Measurements from ENCODE around the gene CLEC16A. TPM values are rescaled to one million over a fixed set of nuclear protein-coding genes. Genes with fewer than 3 reads are reported as not detected.

Gene CLEC16A
- total RNA-seq, 1 donor from 2014 or later: 58.1 TPM

DNA sequence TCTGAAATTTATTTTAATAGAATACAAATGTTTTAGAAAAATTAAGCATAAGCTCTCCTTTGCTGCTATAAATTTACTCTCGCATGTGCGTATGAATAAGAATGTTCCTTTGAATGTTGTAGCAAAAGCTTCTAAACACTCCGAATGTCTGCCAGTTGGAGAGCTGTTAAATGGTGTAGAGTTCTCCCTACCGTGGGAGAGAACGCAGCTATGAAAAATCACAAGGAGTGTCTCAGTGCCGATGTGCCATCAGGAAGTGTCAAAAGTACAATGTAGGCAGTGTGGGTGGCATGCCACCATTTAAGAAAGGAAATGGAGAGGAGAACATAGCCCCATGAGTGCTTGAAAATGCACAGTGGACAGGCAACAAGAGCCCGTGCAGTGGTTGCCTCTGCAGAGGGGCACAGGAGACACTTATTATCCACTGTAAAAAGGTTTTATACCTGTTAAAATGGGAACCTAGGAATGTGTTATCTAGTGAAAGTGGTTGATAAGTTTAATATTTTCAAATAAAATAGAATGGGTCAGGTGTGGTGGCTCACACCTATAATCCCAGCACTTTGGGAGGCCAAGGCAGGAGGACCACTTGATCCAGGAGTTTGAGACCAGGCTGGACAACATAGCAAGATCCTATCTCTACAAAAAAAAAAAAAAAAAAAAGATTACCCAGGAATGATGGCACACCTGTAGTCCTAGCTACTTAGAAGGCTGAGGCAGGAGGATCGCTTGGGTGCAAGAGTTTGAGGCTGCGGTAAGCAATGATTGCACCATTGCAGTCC is 167.7 kb downstream of the CLEC16A start:
- H3K27ac Mint-ChIP-seq (ENCODE audit: unreplicated experiment): no peak overlapping the region
- no peak for DNase-seq (ENCODE audit: low spot score)
- H3K36me3 Mint-ChIP-seq (ENCODE audit: low read depth, unreplicated experiment): peaks cover 8% of the 10 kb centered on the region
- peaks cover 2% of the 10 kb centered on the region for H3K27me3 Mint-ChIP-seq (ENCODE audit: unreplicated experiment)
- TF ChIP-seq, protein P1, sequence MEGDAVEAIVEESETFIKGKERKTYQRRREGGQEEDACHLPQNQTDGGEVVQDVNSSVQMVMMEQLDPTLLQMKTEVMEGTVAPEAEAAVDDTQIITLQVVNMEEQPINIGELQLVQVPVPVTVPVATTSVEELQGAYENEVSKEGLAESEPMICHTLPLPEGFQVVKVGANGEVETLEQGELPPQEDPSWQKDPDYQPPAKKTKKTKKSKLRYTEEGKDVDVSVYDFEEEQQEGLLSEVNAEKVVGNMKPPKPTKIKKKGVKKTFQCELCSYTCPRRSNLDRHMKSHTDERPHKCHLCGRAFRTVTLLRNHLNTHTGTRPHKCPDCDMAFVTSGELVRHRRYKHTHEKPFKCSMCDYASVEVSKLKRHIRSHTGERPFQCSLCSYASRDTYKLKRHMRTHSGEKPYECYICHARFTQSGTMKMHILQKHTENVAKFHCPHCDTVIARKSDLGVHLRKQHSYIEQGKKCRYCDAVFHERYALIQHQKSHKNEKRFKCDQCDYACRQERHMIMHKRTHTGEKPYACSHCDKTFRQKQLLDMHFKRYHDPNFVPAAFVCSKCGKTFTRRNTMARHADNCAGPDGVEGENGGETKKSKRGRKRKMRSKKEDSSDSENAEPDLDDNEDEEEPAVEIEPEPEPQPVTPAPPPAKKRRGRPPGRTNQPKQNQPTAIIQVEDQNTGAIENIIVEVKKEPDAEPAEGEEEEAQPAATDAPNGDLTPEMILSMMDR (IDR thresholded peaks at IDR 0.05; ENCODE audit: unreplicated experiment): no peak
- H3K4me3 Mint-ChIP-seq (ENCODE audit: unreplicated experiment): no peak overlapping the region
- no peaks in the 10 kb centered on the region for H3K9me3 Mint-ChIP-seq (ENCODE audit: unreplicated experiment)
- peaks cover 13% of the 10 kb centered on the region for H3K4me1 Mint-ChIP-seq (ENCODE audit: unreplicated experiment)

DNA sequence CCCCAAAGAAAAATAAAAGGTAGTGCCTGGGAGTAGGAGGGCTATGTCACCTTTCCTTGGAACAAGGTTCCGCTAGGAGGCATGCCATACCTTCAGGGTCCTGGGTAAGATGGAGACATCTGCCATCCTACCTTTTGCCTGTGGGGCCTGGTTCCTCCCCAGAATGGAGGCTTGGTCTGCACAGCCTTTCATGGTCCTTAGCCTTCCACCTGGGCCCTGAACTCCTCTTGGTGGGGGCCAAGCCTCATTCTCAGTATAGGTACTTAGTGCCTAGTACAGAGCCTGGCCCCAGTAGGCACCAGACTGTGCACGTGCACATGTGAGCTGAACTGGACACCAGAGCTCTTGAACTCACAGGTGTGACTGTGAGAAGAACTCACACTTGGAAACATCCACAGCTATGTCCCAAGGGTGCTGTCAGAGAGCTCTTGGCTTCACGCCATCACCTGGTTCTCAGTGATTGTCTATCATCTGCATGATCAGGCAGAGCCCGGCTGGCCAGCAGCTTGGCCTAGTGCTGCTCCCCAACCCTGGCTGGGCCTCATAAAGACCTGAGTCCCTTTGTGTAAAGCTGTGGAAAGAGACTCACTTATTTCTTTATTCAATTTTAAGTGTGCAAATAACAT is 168.5 kb downstream of the CLEC16A start:
- Mint-ChIP-seq H3K36me3 (ENCODE audit: low read depth, unreplicated experiment) (peaks cover 8% of the 10 kb centered on the region), H3K27ac (ENCODE audit: unreplicated experiment) (no peak overlapping the region), H3K9me3 (ENCODE audit: unreplicated experiment) (no peaks in the 10 kb centered on the region), H3K4me3 (ENCODE audit: unreplicated experiment) (no peak overlapping the region), H3K27me3 (ENCODE audit: unreplicated experiment) (peaks cover 2% of the 10 kb centered on the region), H3K4me1 (ENCODE audit: unreplicated experiment) (peaks cover 13% of the 10 kb centered on the region)
- no peak for DNase-seq (ENCODE audit: low spot score)
- TF ChIP-seq, protein P1 (IDR thresholded peaks at IDR 0.05; ENCODE audit: unreplicated experiment): no peak

DNA sequence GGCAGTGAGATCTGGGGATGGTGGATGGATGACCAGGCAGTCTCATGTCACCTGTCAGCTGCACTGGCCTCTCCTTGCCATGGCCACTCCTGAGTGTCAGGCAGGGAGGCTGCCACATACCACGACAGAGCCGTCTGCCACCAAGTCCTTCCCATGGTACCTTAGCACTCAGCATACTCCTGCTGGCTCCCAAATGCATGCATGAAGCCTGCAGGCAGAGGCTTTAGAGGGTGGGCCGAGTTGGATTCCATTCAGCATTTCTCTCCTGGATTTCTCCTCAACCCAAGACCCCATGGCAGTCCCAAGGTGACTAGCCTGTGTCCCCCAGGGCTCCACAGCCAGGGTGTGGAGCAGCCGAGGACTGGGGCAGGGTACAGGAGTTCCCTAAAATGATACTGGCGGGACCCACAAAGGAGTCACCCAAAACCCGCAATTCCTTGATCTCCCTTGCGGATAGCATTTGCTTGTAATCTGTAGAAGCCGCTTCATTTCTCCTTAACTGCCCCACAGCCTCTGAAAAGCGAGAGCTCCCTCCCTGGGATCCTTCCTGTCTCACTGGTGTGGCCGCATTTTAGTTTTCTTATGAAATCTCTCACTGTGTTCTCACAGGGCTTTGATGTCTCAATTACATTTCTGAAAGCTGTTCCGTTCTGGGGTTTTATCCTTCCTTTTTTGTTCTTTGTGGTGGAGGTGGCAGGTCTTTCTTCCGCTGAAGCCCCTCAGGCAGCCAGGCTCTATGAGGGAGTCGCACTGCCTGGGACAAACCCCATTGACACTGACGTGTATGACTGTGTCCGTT is 170.2 kb downstream of the CLEC16A start:
- no peak overlapping the region for H3K4me3 Mint-ChIP-seq (ENCODE audit: unreplicated experiment)
- TF ChIP-seq, protein P1 (IDR thresholded peaks at IDR 0.05; ENCODE audit: unreplicated experiment): no peak
- peaks cover 8% of the 10 kb centered on the region for H3K36me3 Mint-ChIP-seq (ENCODE audit: low read depth, unreplicated experiment)
- H3K27me3 Mint-ChIP-seq (ENCODE audit: unreplicated experiment): no peaks in the 10 kb centered on the region
- H3K9me3 Mint-ChIP-seq (ENCODE audit: unreplicated experiment): no peaks in the 10 kb centered on the region
- no peak for DNase-seq (ENCODE audit: low spot score)
- H3K4me1 Mint-ChIP-seq (ENCODE audit: unreplicated experiment): peaks cover 13% of the 10 kb centered on the region
- peak overlapping the region; percentile 61 for H3K27ac Mint-ChIP-seq (ENCODE audit: unreplicated experiment)

DNA sequence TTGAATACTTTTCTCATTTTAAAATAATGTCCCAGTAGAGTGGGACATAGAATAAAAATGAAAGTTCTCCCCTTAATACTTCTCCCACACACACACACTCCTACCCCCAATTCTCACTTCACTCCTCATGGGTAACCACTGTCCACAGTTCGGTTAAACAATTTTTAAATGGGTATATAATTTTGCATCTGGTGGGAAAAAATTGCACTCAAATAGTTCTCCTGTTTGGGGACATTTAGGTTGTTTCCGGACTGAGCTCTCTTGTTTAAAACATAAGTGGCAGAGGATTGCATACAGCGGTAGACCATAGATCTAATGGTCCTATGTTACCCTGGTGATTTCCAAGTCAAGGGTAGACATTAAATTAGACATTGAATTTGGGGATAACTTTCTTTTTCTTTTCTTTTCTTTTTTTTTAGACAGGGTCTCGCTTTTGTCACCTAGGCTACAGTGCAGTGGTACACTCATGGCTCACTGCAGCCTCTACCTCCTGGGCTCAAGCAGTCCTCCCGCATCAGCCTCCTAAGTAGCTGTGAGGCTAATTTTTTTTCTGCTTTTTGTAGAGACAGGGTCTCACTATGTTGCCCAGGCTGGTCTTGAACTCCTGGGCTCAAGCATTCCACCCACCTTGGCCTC is 173.3 kb downstream of the CLEC16A start:
- H3K27me3 Mint-ChIP-seq (ENCODE audit: unreplicated experiment): no peaks in the 10 kb centered on the region
- H3K4me3 Mint-ChIP-seq (ENCODE audit: unreplicated experiment): no peak overlapping the region
- H3K27ac Mint-ChIP-seq (ENCODE audit: unreplicated experiment): no peak overlapping the region
- peaks cover 18% of the 10 kb centered on the region for H3K36me3 Mint-ChIP-seq (ENCODE audit: low read depth, unreplicated experiment)
- TF ChIP-seq, protein P1 (IDR thresholded peaks at IDR 0.05; ENCODE audit: unreplicated experiment): no peak
- H3K9me3 Mint-ChIP-seq (ENCODE audit: unreplicated experiment): no peaks in the 10 kb centered on the region
- H3K4me1 Mint-ChIP-seq (ENCODE audit: unreplicated experiment): peaks cover 23% of the 10 kb centered on the region
- DNase-seq (ENCODE audit: low spot score): no peak
